ENCODE results near the gene ATP1B3. TPM values are rescaled to one million over a fixed set of nuclear protein-coding genes. Genes with fewer than 3 reads are reported as not detected.
A peak's percentile ranks its signal among the peaks of the same experiment; 100 is the strongest.

The ATP1B3 gene
- total and polyA plus RNA-seq, 9 of the 15 experiments (the other 6 are each of a cell fraction or from before 2014, with no cell fraction given): 48.3 to 202 (median 123) TPM

GRCh38 chr3:141876381-141876890 lies at the start of gene ATP1B3 (continued):
- TF ChIP-seq NCOR1 (IDR thresholded peaks at IDR 0.05): no peak
- TF ChIP-seq NONO (IDR thresholded peaks at IDR 0.05; ENCODE audit: low read depth in 2 of 2, low read length in 1 of 2): peak in 1 of 2 experiments; percentile 91; a peak in 2 of 4 replicates
- TF ChIP-seq ZNF584 (CRISPR knock-in tag; IDR thresholded peaks at IDR 0.05; ENCODE audit: low read depth): no peak
- TF ChIP-seq ZNF431 (CRISPR knock-in tag; IDR thresholded peaks at IDR 0.05): no peak; the same call in 1 of the 2 replicates
- TF ChIP-seq HDAC2 (IDR thresholded peaks at IDR 0.05): no peak
- TF ChIP-seq ZBTB43 (CRISPR knock-in tag; IDR thresholded peaks at IDR 0.05): no peak
- no peak for TF ChIP-seq IRF1 (CRISPR knock-in tag; IDR thresholded peaks at IDR 0.05; ENCODE audit: borderline replicate concordance)
- TF ChIP-seq ERF (CRISPR knock-in tag; IDR thresholded peaks at IDR 0.05): no peak
- no peak for TF ChIP-seq TEAD4 (IDR thresholded peaks at IDR 0.05; ENCODE audit: low read length)
- no peak for TF ChIP-seq TEAD4 (CRISPR knock-in tag; IDR thresholded peaks at IDR 0.05; ENCODE audit: borderline replicate concordance)
- no peak for TF ChIP-seq MTA1 (IDR thresholded peaks at IDR 0.05; ENCODE audit: borderline replicate concordance)
- no peak for TF ChIP-seq CEBPZ (IDR thresholded peaks at IDR 0.05; ENCODE audit: borderline replicate concordance, low read depth, low read length)
- TF ChIP-seq KHSRP (IDR thresholded peaks at IDR 0.05): no peak
- TF ChIP-seq FUS (optimal IDR thresholded peaks at IDR 0.05; ENCODE audit: low read depth, low read length): peak; percentile 25
- TF ChIP-seq PCBP2 (IDR thresholded peaks at IDR 0.05; ENCODE audit: low read depth, low read length, poor library complexity, severe bottlenecking): no peak
- no peak for TF ChIP-seq FOXJ2 (tag; IDR thresholded peaks at IDR 0.05)
- TF ChIP-seq IFI16 (CRISPR knock-in tag; IDR thresholded peaks at IDR 0.05): no peak
- TF ChIP-seq CTCF (IDR thresholded peaks at IDR 0.05 in 2 of 3, conservative IDR thresholded peaks at IDR 0.05 in 1 of 3; ENCODE audit: insufficient read depth in 2 of 3, low read depth in 1 of 3, low read length in 3 of 3): no peak
- no peak for TF ChIP-seq BRCA1 (IDR thresholded peaks at IDR 0.05)
- no peak for TF ChIP-seq BRCA1 (CRISPR knock-in tag; IDR thresholded peaks at IDR 0.05)
- peak; percentile 58; the same call in 1 of the 2 replicates for TF ChIP-seq GTF2F1 (IDR thresholded peaks at IDR 0.05; ENCODE audit: low read depth, low read length)
- no peak for TF ChIP-seq U2AF1 (optimal IDR thresholded peaks at IDR 0.05; ENCODE audit: low read depth, low read length)
